ENCODE results near the gene GNG12.

GNG12 gene

DNA sequence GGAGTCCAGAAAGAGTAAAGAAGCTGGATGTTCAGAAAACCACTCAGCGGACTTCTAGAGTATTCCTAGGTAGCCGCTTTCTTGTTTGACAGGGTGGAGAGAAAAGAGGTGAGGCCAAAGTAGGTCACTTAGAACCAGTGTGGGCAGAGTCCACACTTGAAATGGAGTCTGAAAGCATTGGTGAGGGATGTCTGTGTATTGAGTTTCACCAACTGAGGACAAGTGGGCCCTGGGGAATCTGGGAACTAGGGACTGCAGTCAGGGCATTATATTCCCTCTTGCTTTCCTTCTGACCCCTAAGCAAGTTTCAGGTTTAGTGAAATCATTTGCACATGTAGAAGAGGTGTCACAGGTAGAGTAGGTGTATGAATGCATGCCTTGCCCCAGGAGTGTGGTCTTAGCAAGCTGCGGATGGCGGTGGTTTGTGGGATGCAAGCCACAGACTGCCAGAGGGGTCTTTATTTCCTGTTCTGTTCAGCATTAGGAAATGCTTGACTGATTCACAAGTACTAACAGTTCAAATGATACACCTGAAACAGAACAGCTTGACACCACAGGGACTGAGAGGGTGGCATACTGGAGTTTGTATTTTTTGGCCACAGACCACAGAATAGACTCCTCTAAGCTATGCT, 1.1 kb upstream of the GNG12 start:
- DNase-seq (ENCODE audit: extremely low read depth, low read depth), result no peak
- TF ChIP-seq, protein P1, sequence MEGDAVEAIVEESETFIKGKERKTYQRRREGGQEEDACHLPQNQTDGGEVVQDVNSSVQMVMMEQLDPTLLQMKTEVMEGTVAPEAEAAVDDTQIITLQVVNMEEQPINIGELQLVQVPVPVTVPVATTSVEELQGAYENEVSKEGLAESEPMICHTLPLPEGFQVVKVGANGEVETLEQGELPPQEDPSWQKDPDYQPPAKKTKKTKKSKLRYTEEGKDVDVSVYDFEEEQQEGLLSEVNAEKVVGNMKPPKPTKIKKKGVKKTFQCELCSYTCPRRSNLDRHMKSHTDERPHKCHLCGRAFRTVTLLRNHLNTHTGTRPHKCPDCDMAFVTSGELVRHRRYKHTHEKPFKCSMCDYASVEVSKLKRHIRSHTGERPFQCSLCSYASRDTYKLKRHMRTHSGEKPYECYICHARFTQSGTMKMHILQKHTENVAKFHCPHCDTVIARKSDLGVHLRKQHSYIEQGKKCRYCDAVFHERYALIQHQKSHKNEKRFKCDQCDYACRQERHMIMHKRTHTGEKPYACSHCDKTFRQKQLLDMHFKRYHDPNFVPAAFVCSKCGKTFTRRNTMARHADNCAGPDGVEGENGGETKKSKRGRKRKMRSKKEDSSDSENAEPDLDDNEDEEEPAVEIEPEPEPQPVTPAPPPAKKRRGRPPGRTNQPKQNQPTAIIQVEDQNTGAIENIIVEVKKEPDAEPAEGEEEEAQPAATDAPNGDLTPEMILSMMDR (IDR thresholded peaks at IDR 0.05; ENCODE audit: low read depth, low read length), result no peak

- no peak for DNase-seq (ENCODE audit: extremely low read depth, low read depth)
- TF ChIP-seq, protein P1 (IDR thresholded peaks at IDR 0.05; ENCODE audit: low read depth, low read length), result no peak
These were observed 304 bp upstream of the GNG12 start for GRCh38 chr1:67833602-67833940.

- no peak for DNase-seq (ENCODE audit: extremely low read depth, low read depth)
- TF ChIP-seq, protein P1 (IDR thresholded peaks at IDR 0.05; ENCODE audit: low read depth, low read length), result no peak
These were observed 1.3 kb downstream of the GNG12 start for GRCh38 chr1:67831850-67832513.

DNA sequence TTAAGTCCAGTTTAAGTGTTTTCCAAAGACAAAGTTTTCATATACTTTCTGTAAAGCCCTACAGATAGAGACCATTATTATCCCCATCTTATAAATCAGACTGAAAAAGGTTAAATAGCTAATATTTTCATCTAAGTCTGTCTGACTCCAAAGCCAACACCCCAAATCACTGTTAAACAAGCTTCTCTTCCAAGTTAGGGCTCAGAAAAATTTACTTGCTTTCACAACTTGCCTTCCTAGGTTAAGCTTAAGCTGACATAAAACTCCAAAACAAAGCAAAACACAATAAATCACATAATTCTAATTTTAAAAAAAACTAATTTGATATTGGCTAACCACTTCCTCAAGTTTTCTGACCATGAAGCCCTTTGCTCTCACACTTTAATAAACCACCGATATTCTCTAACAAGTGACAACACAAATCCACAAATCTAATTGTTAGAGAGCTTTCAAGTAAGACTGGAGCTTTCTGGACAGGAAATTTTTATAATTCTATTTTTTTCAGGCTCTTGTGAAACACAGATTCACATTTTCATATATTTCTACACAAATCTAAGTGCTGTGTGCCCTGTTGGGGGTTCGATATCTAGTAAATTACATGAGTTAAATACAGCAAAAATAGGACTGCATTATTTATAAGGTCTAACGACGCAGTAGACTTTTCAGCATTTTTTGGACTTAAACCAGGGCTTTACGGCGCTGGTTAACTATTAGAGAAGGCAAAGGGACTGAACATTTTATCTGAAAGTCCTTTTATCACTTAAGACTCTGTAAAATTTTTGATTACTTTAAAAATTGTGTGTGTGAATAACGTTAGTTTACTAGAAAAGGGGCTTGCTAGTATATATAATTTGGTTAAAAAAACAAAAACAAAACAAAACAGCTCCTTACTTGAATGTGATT, 2.1 kb downstream of the GNG12 start:
- TF ChIP-seq, protein P1 (IDR thresholded peaks at IDR 0.05; ENCODE audit: low read depth, low read length), result no peak
- no peak for DNase-seq (ENCODE audit: extremely low read depth, low read depth)

DNA sequence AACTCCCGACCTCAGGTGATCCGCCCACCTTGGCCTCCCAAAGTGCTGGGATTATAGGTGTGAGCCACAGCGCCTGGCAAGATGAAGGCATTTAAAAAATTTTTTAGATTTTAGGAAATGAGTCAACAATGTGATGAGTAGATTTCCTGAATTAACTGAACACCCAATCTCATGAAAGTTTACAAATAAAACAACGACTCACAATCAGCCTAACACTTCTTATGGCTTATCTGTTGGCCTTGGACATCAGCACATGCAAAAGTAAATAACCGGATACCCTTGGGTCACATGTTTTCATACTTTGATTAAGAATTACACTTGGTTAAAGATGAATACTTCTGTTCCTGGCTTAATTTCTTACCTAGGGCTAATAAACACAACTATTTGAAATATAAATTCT, 3.0 kb downstream of the GNG12 start:
- TF ChIP-seq, protein P1 (IDR thresholded peaks at IDR 0.05; ENCODE audit: low read depth, low read length), result no peak
- DNase-seq (ENCODE audit: extremely low read depth, low read depth), result no peak

- TF ChIP-seq, protein P1 (IDR thresholded peaks at IDR 0.05; ENCODE audit: low read depth, low read length), result no peak
- DNase-seq (ENCODE audit: extremely low read depth, low read depth), result no peak
These were observed 5.6 kb downstream of the GNG12 start for GRCh38 chr1:67827688-67828087.

- TF ChIP-seq, protein P1 (IDR thresholded peaks at IDR 0.05; ENCODE audit: low read depth, low read length), result no peak
- no peak for DNase-seq (ENCODE audit: extremely low read depth, low read depth)
These were observed 7.7 kb downstream of the GNG12 start for GRCh38 chr1:67825591-67825990.
